Endothelial cell of hepatic sinusoid (primary cell): Measurements from ENCODE around the gene SUPT4H1.
"Not testable (repeated sequence)": the region's sequence is repeated elsewhere in the genome, so short reads cannot be mapped to it uniquely, and the experiment has no call there.

Experiments
- in situ Hi-C: cut with HindIII; loops from 2 replicates; pipeline ENCODE4 v1.10.0; 2017; ENCODE audit warnings: low sequenced_read_pairs

Gene SUPT4H1

GRCh38 chr17:58351831-58352595, at the start of gene SUPT4H1:
Gene SUPT4H1, minus strand, starts transcription at chr17:58352201. Its CDS starts 66 bp downstream, at chr17:58352135.
- in situ Hi-C loops: loop anchor here (5.0 kb wide), 1 partner anchor 35 kb away; no protein-coding TSS in a partner anchor

DNA sequence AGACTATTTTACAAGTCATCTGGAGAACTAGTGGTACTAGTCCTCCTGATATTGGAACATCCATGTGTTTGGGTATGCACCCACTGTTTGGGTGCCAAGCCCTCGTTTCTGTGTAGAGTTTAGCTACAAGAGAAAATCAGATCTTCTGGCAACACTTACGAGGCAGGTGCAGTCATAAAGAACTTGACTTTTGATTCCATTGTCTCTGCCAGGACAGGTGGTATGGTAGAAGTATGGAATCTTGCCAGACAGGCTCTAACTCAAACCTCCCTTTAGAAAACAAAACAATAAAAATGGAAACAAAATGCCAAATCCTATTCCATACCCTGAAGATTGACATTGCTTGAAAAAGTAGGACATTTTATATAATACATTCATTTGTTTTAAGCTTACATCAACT, 49.3 kb upstream of the SUPT4H1 start:
- in situ Hi-C loops: no loop called here

GRCh38 chr17:58400826-58401225, 48.8 kb upstream of the SUPT4H1 start:
- in situ Hi-C loops: no loop called here

DNA sequence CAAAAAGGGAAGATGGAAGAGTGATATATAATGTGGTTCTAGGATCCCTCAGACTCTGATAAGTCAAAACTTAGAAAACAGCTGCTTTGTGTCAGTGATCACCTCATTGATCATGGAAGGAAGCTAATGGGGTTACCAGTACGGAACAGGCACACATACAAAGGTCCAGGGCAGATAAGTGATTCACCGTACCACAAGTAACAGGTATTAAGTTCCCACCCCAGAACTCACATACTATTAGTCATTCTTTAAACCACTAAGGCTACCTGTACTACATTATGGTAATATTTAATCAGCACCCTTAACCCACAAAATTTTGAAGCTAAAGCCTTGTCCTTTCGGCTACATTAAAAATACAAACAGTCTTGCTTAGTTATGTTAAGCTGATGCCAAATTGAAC, 48.0 kb upstream of the SUPT4H1 start:
- in situ Hi-C loops: no loop called here

DNA sequence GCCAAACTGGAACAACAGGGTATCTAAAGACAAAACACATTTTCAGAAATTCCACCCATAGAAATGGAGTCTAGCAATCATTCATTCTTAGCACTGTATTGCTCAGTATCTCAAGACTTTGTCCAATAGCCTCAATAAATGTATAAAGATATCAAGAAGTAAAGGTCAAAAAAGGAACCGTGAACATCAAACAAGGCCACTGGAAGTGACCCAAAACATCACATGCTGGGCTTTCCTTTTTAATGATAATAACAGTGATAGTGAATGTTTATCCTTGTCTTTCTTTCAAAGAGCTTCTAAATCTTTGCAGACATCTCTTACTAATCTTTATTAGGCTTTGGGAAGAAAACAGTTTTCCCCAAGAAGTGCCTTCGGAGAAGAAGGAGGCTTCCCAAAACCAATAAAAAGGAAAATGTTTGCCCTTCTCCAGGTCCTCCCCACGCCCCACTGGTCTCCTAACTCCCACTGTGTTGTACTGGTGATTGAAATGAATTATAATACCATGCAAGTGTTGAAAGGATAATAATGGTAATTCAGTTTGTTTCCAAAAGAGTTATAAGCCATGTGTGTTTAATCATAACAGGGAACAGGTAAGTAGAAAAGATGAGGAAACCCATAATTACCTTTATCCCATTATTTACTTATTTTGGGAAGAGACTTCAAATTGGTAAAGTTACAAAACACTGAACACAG, 46.7 kb upstream of the SUPT4H1 start:
- in situ Hi-C loops: no loop called here

- in situ Hi-C loops: not testable (repeated sequence)
Measured at GRCh38 chr17:58397421-58397820, 45.4 kb upstream of the SUPT4H1 start.

- in situ Hi-C loops: no loop called here
Measured at GRCh38 chr17:58396173-58396572, 44.2 kb upstream of the SUPT4H1 start.

- in situ Hi-C loops: no loop called here
Measured at GRCh38 chr17:58394534-58395223, 42.7 kb upstream of the SUPT4H1 start.

DNA sequence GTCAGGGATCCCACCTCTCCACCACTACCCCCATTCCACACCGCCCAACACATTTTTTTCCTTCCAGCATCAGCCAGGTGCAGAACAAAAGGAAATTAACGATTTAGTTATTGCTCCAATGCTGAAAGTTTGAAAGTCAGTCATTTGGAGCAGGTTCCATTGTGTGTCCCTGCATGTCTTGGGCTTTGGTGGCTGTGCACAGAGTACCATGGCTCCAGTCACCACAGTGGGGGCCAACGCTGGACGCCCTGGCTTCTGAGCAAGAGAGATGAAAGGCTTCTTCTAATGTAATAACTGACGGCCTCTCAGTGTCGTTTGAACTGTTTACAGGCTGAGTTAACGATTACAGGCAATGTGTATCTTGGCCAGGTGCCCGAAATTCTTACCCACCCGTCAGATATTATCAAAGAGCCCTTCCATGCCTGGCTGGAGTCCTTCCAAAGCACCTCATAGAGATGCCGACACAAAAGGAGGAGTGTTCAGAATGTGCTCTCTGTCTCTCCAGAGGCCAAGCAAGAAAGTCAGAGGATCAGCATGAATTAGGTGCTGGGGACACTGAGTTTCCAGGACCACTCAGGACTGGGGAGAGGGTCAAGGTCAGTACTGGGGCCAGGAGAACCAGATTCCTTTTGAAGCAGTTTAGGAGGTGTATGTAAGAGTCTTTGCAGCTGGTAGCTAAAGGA, 39.4 kb upstream of the SUPT4H1 start:
- in situ Hi-C loops: no loop called here

GRCh38 chr17:58390884-58391283, 38.9 kb upstream of the SUPT4H1 start:
- in situ Hi-C loops: no loop called here

DNA sequence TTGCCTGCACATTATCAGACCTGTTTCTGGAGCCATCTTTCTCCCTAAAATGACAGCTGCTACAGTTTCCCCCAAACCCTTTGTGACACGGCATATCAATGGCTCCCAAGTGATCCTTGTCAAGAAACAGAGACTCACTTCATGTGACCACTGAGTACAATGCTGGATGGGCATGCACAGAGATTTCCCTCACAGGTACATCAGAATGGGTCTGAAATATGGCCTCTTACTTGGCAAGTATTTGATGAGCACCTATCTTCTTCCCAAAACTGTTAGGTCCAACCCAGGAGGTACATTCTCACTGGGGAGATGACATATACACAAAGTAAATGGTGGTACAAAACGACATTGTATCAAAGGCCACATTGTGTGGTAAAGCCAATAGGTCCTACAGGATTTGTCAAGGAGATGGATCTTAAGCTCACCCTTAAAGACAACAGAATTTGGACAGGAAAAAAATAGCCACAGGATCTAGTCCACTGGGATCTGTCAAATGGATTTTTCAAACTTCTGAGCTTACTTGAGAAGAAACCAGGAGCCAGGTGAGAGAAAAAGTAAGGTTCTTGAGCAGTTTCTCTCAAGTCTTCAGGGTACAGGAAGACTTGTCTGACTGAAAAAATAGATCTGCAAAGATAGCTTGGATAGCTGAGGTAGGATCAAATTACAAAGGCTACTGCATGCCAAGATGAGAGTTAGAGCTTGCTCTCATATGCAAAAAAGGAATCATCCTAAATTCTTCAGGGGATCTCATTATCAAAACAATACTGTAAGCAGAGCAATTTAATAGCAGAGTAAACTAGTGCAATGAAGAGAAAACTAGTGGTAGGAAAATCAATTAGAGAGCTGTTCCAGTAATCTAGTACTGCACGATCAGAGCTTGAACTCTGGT, 36.5 kb upstream of the SUPT4H1 start:
- in situ Hi-C loops: loop anchor here (5.0 kb wide), 1 partner anchor 36 kb away; the partner anchor contains the start of gene SUPT4H1

- in situ Hi-C loops: loop anchor here (5.0 kb wide), 1 partner anchor 36 kb away; the partner anchor contains the start of gene SUPT4H1
Measured at GRCh38 chr17:58387834-58388233, 35.8 kb upstream of the SUPT4H1 start.

DNA sequence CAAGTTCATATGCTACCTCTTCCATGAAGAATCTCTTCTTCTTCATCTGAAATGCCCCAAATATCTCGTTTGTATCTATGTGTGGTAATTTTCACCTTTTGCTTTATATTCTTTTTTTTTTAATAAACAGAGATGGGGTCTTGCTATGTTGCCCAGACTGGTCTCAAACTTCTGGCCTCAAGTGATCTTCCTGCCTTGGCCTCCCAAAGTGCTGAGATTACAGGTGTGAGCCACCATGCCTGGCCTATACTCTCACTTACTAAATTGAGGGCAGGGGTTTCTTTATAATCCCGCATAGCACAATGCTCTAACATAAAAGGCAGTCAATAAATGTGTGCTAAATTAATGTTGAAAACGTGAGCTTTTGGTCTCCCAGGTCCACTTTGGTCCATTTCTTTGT, 34.7 kb upstream of the SUPT4H1 start:
- in situ Hi-C loops: loop anchor here (5.0 kb wide), 1 partner anchor 34 kb away; the partner anchor contains the start of gene SUPT4H1

DNA sequence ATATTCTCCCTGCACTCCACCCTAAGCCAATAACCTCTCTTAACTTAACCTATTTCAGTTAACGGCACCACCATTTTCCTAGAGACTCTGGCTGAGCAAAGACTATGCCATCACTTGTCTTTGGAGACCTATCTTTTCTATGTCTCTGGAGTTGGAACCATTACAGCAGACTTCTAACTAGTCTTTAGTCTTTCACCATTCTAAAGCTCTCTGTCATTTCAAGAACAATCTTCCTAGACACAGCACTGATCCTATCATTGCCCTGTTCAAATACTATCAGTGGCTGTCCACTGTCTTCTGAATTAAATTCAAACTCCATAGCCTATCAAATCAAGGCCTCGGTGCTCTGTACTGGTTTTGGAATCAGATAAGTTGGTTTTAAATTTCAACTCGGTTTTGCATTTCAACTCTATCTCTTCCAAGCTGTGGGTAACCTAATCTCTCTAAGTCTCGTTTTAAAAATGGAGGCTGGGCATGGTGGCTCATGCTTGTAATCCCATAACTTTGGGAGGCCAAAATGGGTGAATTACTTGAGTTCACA, 33.4 kb upstream of the SUPT4H1 start:
- in situ Hi-C loops: loop anchor here (5.0 kb wide), 1 partner anchor 33 kb away; the partner anchor contains the start of gene SUPT4H1

DNA sequence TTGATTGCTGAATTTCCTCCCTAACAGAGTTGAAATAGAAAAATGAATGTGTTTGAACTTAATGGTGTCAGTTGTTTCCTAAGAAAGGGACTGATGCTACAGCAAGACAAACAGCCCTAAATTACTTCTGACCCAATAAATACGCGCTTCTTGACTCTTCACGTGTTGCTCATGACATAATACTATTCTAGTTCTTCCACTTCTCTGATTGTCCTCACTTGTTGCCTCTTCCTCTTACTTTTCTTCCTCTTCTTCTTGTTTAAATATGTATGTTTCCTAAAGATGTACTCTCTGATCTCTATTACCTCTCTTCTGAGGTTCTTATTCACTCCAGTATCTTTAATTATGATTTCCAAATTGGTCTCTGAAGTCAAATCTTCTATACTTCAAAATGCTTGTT, 32.9 kb upstream of the SUPT4H1 start:
- in situ Hi-C loops: loop anchor here (5.0 kb wide), 2 partner anchors 33 to 98 kb away; partner anchors contain the start of gene SUPT4H1

GRCh38 chr17:58383892-58384462, 32.0 kb upstream of the SUPT4H1 start:
- in situ Hi-C loops: loop anchor here (5.0 kb wide), 1 partner anchor 97 kb away; no protein-coding TSS in a partner anchor

DNA sequence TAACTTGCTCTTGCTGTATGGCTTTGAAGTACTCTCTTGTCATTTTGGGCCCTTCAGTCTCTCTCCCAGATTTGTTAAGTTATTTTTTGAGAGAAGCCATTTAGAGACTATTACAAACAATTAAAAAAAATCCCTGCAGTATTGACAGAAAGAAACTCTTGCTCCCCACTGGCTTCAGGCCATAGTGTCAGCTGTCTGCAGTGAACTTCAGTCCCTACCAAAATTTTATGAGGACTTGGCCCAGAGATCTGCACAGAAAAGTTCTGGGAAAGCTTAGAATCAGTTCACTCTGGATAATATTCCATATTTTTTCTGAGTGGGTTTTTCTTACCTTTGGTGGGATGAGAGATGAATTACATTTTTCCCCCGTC, 30.9 kb upstream of the SUPT4H1 start:
- in situ Hi-C loops: loop anchor here (5.0 kb wide), 1 partner anchor 96 kb away; no protein-coding TSS in a partner anchor

DNA sequence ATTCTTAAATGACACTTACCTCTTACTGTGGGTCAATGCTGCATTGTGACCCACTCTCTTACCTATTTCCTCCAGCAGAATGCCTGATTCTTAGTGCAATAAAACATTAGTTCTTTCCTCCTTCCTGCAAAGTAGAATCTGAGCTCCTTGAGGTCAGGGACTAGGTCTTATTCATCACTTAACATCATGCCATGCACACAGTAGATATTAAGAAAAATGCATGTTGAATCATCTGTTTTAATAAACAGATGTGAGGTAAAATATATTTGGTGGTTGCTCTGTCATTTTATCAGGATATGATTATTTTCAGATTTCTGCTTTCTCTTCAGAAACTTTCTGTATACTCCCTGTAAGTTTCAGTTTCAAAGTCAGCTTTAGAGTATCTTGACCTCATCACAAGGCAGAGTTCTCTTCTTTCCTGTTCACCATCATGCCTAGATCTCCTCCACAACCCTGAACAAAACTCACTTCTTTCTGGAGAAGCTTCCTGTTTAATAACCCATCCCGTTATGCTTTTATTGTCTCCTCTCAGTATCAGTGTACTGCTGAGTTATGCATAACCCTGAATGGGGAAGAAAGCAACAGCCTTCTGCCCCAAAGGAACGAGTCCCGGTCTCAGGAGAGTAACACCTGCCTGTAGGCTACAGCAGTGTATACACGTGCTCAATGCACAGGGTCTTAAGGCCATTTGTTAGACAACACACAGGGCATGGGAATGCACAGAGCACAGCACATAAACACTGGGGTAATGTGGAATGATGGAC, 30.3 kb upstream of the SUPT4H1 start:
- in situ Hi-C loops: loop anchor here (5.0 kb wide), 1 partner anchor 95 kb away; no protein-coding TSS in a partner anchor
